Fibroblast of gingiva (primary cell): Measurements from ENCODE around the gene CRPPA.
A peak's percentile ranks its signal among the peaks of the same experiment; 100 is the strongest.

Experiments used
- DNase-seq: peaks from one replicate; pipeline ENCODE4 v3.0.0-alpha.2; 2011; ENCODE audit warnings: low read depth

The CRPPA gene

GRCh38 chr7:16422917-16423316, 1.6 kb upstream of the CRPPA start:
- DNase-seq, result no peak

GRCh38 chr7:16422103-16422435, 731 bp upstream of the CRPPA start:
- DNase-seq, result peak; percentile 23

- peak; percentile 78 for DNase-seq
Observed at GRCh38 chr7:16420649-16421332, 547 bp downstream of the CRPPA start.

- no peak for DNase-seq
Observed at GRCh38 chr7:16420329-16420648, 1.0 kb downstream of the CRPPA start.

GRCh38 chr7:16419859-16420258, 1.5 kb downstream of the CRPPA start:
- DNase-seq, result no peak

- DNase-seq, result no peak
Observed at GRCh38 chr7:16419126-16419525, 2.2 kb downstream of the CRPPA start.

GRCh38 chr7:16417906-16418305, 3.4 kb downstream of the CRPPA start:
- DNase-seq, result no peak

- peak; percentile 86 for DNase-seq
Observed at GRCh38 chr7:16416289-16417282, 4.8 kb downstream of the CRPPA start.

- DNase-seq, result no peak
Observed at GRCh38 chr7:16412274-16413254, 8.8 kb downstream of the CRPPA start.

- DNase-seq, result no peak
Observed at GRCh38 chr7:16411391-16411790, 9.9 kb downstream of the CRPPA start.

GRCh38 chr7:16409777-16410176, 11.6 kb downstream of the CRPPA start:
- no peak for DNase-seq

GRCh38 chr7:16404636-16405035, 16.7 kb downstream of the CRPPA start:
- DNase-seq, result no peak

GRCh38 chr7:16403475-16403874, 17.9 kb downstream of the CRPPA start:
- no peak for DNase-seq

GRCh38 chr7:16402940-16403339, 18.4 kb downstream of the CRPPA start:
- no peak for DNase-seq

GRCh38 chr7:16402091-16402490, 19.2 kb downstream of the CRPPA start:
- DNase-seq, result peak; percentile 60

GRCh38 chr7:16400893-16401275, 20.5 kb downstream of the CRPPA start:
- DNase-seq, result no peak

- DNase-seq, result peak; percentile 8
Observed at GRCh38 chr7:16399916-16400892, 21.1 kb downstream of the CRPPA start.

- DNase-seq, result peak; percentile 26
Observed at GRCh38 chr7:16399265-16399831, 22.0 kb downstream of the CRPPA start.

GRCh38 chr7:16398146-16399017, 23.0 kb downstream of the CRPPA start:
- no peak for DNase-seq
